Activated naive CD8-positive, alpha-beta T cell treated with anti-CD3 and anti-CD28 coated beads, Interleukin-2, amount 50 U/mL, for 16 hours (primary cell): Measurements from ENCODE around the gene MIS18A.

ENCODE experiments used
- DNase-seq: peaks from one replicate; pipeline ENCODE4 v3.0.0-alpha.2; 2020; ENCODE audit warnings: low read depth, low spot score

Gene MIS18A

GRCh38 chr21:32253215-32253641, 25.6 kb downstream of the MIS18A start:
- DNase-seq, result no peak

GRCh38 chr21:32252136-32252535, 26.7 kb downstream of the MIS18A start:
- DNase-seq, result no peak

- no peak for DNase-seq
These were observed 29.2 kb downstream of the MIS18A start for GRCh38 chr21:32249511-32250280.

- no peak for DNase-seq
These were observed 30.0 kb downstream of the MIS18A start for GRCh38 chr21:32248571-32249461.

- DNase-seq, result no peak
These were observed 32.2 kb downstream of the MIS18A start for GRCh38 chr21:32246571-32247140.

GRCh38 chr21:32245971-32246370, 32.9 kb downstream of the MIS18A start:
- no peak for DNase-seq

GRCh38 chr21:32240851-32241687, 37.8 kb downstream of the MIS18A start:
- DNase-seq, result no peak

GRCh38 chr21:32239551-32239950, 39.3 kb downstream of the MIS18A start:
- DNase-seq, result no peak

- no peak for DNase-seq
These were observed 40.8 kb downstream of the MIS18A start for GRCh38 chr21:32238063-32238462.

- no peak for DNase-seq
These were observed 41.8 kb downstream of the MIS18A start for GRCh38 chr21:32237021-32237420.

GRCh38 chr21:32233722-32234301, 45.0 kb downstream of the MIS18A start:
- no peak for DNase-seq

GRCh38 chr21:32233055-32233546, 45.7 kb downstream of the MIS18A start:
- no peak for DNase-seq

- no peak for DNase-seq
These were observed 52.4 kb downstream of the MIS18A start for GRCh38 chr21:32226444-32226843.
